ENCODE measurements around the gene NEK6. TPM values are rescaled to one million over a fixed set of nuclear protein-coding genes. Genes with fewer than 3 reads are reported as not detected.
A peak's percentile ranks its signal among the peaks of the same experiment; 100 is the strongest.

NEK6 gene
- total and polyA plus RNA-seq, 7 experiments from 2014 or later: 0.43 to 32.8 (median 2.3) TPM

DNA sequence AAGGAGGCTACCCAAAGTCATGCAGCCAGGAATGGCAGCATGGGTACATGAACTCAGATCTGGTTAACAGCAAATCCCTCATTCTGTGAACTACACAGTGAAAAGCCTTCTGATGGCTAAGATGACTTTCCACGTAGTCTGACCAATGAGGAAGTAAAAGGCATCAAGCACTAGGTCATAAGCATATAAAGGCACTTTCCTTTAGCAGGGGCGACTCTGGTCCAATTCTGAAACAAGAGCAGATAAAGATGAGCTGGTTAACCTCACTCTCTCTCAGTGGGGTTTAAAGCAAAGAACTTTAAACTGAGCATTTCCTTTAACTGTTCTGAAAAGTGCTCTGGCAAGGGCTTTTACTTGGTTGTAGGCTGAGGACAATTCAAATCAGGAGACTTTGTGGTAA, 136.4 kb downstream of the NEK6 start:
- H3K27ac Mint-ChIP-seq: peak overlapping the region in 1 of 9 donors; percentile 51
- no peak for ATAC-seq
- H3K36me3 ChIP-seq (ENCODE audit: control insufficient read depth in 2 of 3, insufficient read depth in 3 of 3, low read length in 3 of 3): peaks cover 0 to 30% (median 0%) of the 10 kb centered on the region in 3 experiments
- H3K36me3 Mint-ChIP-seq: peaks cover 0 to 34% (median 5%) of the 10 kb centered on the region in 5 donors
- H3K27me3 Mint-ChIP-seq: no peaks in the 10 kb centered on the region
- H3K9me3 Mint-ChIP-seq: no peaks in the 10 kb centered on the region
- no peaks in the 10 kb centered on the region for H3K9me3 ChIP-seq (ENCODE audit: control insufficient read depth in 2 of 3, low read length in 3 of 3)
- peaks cover 28 to 71% (median 66%) of the 10 kb centered on the region in 7 donors for H3K4me1 Mint-ChIP-seq
- CTCF ChIA-PET: no interaction called here
- no peak overlapping the region for H3K4me3 ChIP-seq (ENCODE audit: low read length)
- H3K27me3 ChIP-seq (ENCODE audit: control insufficient read depth in 2 of 2, insufficient read depth in 2 of 2, low read length in 2 of 2): no peaks in the 10 kb centered on the region
- intact Hi-C loops (cut with micrococcal nuclease): loop anchor here in 1 of 2 donors (2.0 kb wide), 1 partner anchor 267 kb away; no protein-coding TSS in a partner anchor
- POLR2A ChIA-PET: no interaction called here
- H3K4me3 Mint-ChIP-seq: no peak overlapping the region
- no peak for DNase-seq
- H3K27ac ChIP-seq (ENCODE audit: low read depth, low read length): no peak overlapping the region
- H3K4me1 ChIP-seq (ENCODE audit: control insufficient read depth in 2 of 2, insufficient read depth in 2 of 2, low read length in 2 of 2): no peaks in the 10 kb centered on the region

DNA sequence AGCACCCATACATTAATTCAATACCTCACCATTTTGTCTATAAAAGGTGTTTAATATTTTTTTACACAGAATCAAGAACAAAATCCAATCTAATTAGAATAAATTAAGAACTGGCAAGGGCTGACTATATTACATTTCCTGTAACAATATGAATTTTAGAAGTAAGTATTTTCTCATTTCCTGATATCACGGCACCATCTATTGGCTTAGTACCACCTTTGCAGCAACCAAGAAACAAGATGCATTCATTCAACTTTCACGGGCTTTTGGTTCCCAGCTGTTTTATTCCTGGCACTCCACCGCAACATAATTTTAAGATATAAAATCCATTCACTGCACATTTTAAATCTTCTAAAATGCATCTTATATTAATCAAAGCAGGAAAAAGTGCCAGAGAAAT, 136.8 kb downstream of the NEK6 start:
- Mint-ChIP-seq H3K4me1 (peaks cover 26 to 71% (median 65%) of the 10 kb centered on the region in 7 donors), H3K27me3 (no peaks in the 10 kb centered on the region), H3K4me3 (no peak overlapping the region), H3K9me3 (no peaks in the 10 kb centered on the region), H3K36me3 (peaks cover 0 to 36% (median 5%) of the 10 kb centered on the region in 5 donors), H3K27ac (no peak overlapping the region)
- Histone ChIP-seq H3K4me1 (ENCODE audit: control insufficient read depth in 2 of 2, insufficient read depth in 2 of 2, low read length in 2 of 2) (no peaks in the 10 kb centered on the region), H3K36me3 (ENCODE audit: control insufficient read depth in 2 of 3, insufficient read depth in 3 of 3, low read length in 3 of 3) (peaks cover 0 to 35% (median 0%) of the 10 kb centered on the region in 3 experiments), H3K27me3 (ENCODE audit: control insufficient read depth in 2 of 2, insufficient read depth in 2 of 2, low read length in 2 of 2) (no peaks in the 10 kb centered on the region), H3K9me3 (ENCODE audit: control insufficient read depth in 2 of 3, low read length in 3 of 3) (no peaks in the 10 kb centered on the region), H3K4me3 (ENCODE audit: low read length) (no peak overlapping the region), H3K27ac (ENCODE audit: low read depth, low read length) (no peak overlapping the region)
- no peak for DNase-seq
- ChIA-PET CTCF (no interaction called here), POLR2A (no interaction called here)
- intact Hi-C loops (cut with micrococcal nuclease): loop anchor here in 1 of 2 donors (2.0 kb wide), 1 partner anchor 268 kb away; no protein-coding TSS in a partner anchor
- ATAC-seq: no peak

DNA sequence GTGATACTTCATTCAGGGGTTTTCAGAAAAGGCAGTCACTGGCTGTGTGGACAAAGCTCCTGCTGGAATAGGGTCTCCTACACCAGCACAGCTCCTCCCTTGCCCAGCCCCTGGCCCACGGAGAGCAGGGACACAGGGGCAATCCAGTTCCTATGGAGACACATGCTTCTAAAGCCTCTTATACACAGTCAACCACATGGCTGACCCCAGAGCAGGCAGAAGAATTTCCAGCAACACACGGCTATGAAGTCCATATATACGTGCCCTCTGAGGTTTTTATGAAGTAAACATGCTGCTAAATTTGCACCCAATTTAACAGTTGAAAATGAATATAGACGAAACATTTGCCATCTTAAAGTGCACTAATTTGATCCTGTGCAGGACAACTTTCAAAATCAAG, 138.1 kb downstream of the NEK6 start:
- ATAC-seq: no peak
- Mint-ChIP-seq H3K4me1 (peaks cover 27 to 65% (median 60%) of the 10 kb centered on the region in 7 donors), H3K27ac (no peak overlapping the region), H3K9me3 (no peaks in the 10 kb centered on the region), H3K4me3 (no peak overlapping the region), H3K27me3 (no peaks in the 10 kb centered on the region), H3K36me3 (peaks cover 0 to 34% (median 5%) of the 10 kb centered on the region in 5 donors)
- Histone ChIP-seq H3K4me1 (ENCODE audit: control insufficient read depth in 2 of 2, insufficient read depth in 2 of 2, low read length in 2 of 2) (no peaks in the 10 kb centered on the region), H3K36me3 (ENCODE audit: control insufficient read depth in 2 of 3, insufficient read depth in 3 of 3, low read length in 3 of 3) (peaks cover 0 to 44% (median 4%) of the 10 kb centered on the region in 3 experiments), H3K27ac (ENCODE audit: low read depth, low read length) (no peak overlapping the region), H3K27me3 (ENCODE audit: control insufficient read depth in 2 of 2, insufficient read depth in 2 of 2, low read length in 2 of 2) (no peaks in the 10 kb centered on the region), H3K4me3 (ENCODE audit: low read length) (no peak overlapping the region), H3K9me3 (ENCODE audit: control insufficient read depth in 2 of 3, low read length in 3 of 3) (no peaks in the 10 kb centered on the region)
- ChIA-PET CTCF (no interaction called here), POLR2A (interaction anchor here (0.6 kb wide), 2 partner anchors 63 to 269 kb away, joined by 3 to 6 read pairs; no protein-coding TSS in a partner anchor)
- DNase-seq: no peak
- intact Hi-C loops (cut with micrococcal nuclease): loop anchor here in 1 of 2 donors (2.0 kb wide), 1 partner anchor 269 kb away; no protein-coding TSS in a partner anchor

DNA sequence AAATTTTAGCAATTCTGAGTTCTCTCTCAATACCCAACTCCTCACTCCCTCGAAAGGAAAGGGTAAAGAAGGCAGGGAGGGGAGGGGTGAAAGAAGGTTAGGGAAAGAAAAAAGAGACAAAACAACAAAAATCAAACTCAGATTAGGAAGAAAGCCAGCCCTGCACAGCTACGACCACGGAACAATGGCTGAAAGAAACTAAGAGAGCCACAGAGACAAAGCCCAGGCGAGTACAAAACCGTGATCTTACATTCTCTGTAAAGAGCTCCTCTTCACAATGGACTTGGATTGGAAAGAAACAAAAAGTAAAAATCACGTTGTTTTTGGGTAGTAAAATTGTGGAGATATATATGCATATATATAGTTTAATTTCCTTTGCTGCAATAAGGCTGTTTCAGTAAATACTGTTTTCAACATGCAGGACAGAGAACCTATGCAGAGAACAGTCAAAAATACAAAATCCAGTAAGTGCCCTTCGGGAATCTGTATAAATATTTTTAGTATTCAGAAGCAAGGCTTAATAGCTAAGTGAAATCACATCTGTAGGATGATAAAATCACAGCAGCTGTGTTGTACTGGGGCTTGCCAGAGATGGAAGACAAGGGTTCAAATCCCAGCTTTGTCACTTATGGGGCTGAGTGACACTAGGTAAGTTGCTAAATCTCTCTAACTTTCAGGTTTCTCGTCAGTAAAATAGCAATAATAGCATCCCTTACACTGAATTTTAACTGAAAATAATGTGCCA, 140.6 kb downstream of the NEK6 start:
- Mint-ChIP-seq H3K9me3 (peaks cover 0 to 1% (median 0%) of the 10 kb centered on the region in 11 donors), H3K4me1 (peaks cover 27 to 55% (median 50%) of the 10 kb centered on the region in 7 donors), H3K36me3 (peaks cover 0 to 30% (median 9%) of the 10 kb centered on the region in 5 donors), H3K27me3 (no peaks in the 10 kb centered on the region), H3K4me3 (no peak overlapping the region), H3K27ac (peak overlapping the region in 1 of 9 donors; percentile 56)
- DNase-seq (no peak), ATAC-seq (no peak)
- Histone ChIP-seq H3K36me3 (ENCODE audit: control insufficient read depth in 2 of 3, insufficient read depth in 3 of 3, low read length in 3 of 3) (peaks cover under 1 to 62% (median 15%) of the 10 kb centered on the region in 3 experiments), H3K9me3 (ENCODE audit: control insufficient read depth in 2 of 3, low read length in 3 of 3) (no peaks in the 10 kb centered on the region), H3K4me1 (ENCODE audit: control insufficient read depth in 2 of 2, insufficient read depth in 2 of 2, low read length in 2 of 2) (no peaks in the 10 kb centered on the region), H3K27me3 (ENCODE audit: control insufficient read depth in 2 of 2, insufficient read depth in 2 of 2, low read length in 2 of 2) (no peaks in the 10 kb centered on the region), H3K27ac (ENCODE audit: low read depth, low read length) (no peak overlapping the region), H3K4me3 (ENCODE audit: low read length) (no peak overlapping the region)
- intact Hi-C loops (cut with micrococcal nuclease): no loop called here
- ChIA-PET POLR2A (no interaction called here), CTCF (no interaction called here)

DNA sequence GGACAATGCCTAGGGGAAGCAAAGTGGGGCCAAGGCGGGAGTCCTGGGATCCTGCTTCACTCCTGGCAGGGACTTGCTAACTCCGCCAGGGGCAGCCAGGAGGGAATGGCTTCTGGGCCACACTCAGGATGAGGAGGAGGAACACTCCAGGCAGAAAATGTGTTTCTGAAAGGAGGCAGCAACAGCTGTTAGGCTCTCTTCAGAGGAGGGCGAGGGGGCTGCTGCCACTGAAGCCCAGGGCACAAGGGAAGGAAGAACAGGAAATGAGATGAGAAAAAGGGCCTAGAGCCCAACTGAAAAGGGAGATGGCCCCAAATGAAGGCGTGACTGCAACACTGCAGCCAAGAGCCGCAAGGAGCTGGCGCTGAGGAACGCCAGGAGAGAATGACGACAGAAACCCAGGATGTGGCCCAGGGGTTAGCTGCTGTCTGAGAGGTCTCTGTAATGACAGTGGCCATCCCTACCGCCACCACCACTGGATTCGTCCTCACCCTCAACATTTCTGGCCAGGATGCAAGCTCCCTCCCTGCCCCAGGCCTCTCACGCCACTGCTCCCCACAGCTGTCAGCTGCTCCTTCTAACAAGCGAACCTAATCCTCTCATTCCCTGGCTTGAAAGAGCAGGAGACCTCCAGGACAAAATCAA, 141.7 kb downstream of the NEK6 start:
- no peak for DNase-seq
- Mint-ChIP-seq H3K4me1 (peaks cover 17 to 54% (median 49%) of the 10 kb centered on the region in 7 donors), H3K9me3 (peaks cover 0 to 1% (median 0%) of the 10 kb centered on the region in 11 donors), H3K27ac (no peak overlapping the region), H3K4me3 (peak overlapping the region in 1 of 10 donors; percentile 52), H3K36me3 (peaks cover 0 to 37% (median 15%) of the 10 kb centered on the region in 5 donors), H3K27me3 (no peaks in the 10 kb centered on the region)
- no peaks in the 10 kb centered on the region for H3K4me1 ChIP-seq (ENCODE audit: control insufficient read depth in 2 of 2, insufficient read depth in 2 of 2, low read length in 2 of 2)
- POLR2A ChIA-PET: no interaction called here
- H3K36me3 ChIP-seq (ENCODE audit: control insufficient read depth in 2 of 3, insufficient read depth in 3 of 3, low read length in 3 of 3): peaks cover 6 to 65% (median 15%) of the 10 kb centered on the region in 3 experiments
- H3K27ac ChIP-seq (ENCODE audit: low read depth, low read length): no peak overlapping the region
- H3K9me3 ChIP-seq (ENCODE audit: control insufficient read depth in 2 of 3, low read length in 3 of 3): no peaks in the 10 kb centered on the region
- no peak for ATAC-seq
- intact Hi-C loops (cut with micrococcal nuclease): no loop called here
- no peaks in the 10 kb centered on the region for H3K27me3 ChIP-seq (ENCODE audit: control insufficient read depth in 2 of 2, insufficient read depth in 2 of 2, low read length in 2 of 2)
- no peak overlapping the region for H3K4me3 ChIP-seq (ENCODE audit: low read length)
- CTCF ChIA-PET: no interaction called here

DNA sequence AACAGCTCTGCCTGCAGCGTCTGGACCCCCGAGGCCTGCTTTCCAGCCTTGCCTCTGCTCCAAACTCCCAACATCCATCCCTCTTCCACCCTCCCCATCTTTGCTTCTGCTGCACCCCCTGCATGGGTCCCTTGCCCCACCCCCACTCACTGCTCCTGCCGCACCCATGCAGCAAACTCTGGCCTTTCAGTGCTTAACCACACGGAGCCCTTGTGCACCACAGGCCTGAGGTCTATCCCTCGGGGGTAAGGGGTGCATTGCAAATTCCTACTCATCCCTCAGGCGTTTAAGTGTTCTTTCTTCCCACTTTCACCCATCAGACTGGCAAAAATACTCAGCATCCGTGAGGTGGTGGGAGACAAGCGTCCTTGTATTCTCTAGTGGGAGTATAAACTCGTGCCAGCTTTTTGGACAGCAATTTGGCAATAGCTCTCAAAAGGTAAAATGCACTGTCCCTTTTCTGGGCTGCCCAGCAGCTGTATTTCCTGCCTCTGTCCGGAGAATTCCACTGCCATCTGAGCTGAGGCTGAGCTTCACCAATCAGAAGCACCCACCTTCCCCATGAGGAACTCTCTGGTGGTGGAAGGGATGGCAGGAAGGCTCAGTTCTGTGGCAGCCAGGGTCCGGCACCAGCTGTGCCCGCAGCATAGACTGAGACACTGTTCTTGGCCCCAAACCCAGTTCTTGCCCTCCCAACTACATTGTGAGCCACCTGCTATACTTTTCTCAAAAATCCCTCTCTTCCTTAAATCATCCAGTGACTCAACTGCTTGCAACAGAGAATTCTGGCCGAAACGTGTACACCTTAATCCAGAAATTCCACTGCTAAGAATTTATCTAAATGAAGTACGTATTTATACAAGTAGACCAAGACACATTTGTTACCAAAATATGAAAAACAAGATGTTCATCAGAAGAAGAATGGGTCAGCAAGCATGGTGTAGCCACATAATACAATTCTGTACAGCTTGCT, 142.5 kb downstream of the NEK6 start:
- ChIA-PET POLR2A (no interaction called here), CTCF (interaction anchor here (0.6 kb wide), 1 partner anchor 1827 kb away, joined by 3 read pairs; no protein-coding TSS in a partner anchor)
- Histone ChIP-seq H3K27me3 (ENCODE audit: control insufficient read depth in 2 of 2, insufficient read depth in 2 of 2, low read length in 2 of 2) (no peaks in the 10 kb centered on the region), H3K27ac (ENCODE audit: low read depth, low read length) (no peak overlapping the region), H3K9me3 (ENCODE audit: control insufficient read depth in 2 of 3, low read length in 3 of 3) (no peaks in the 10 kb centered on the region), H3K4me3 (ENCODE audit: low read length) (no peak overlapping the region), H3K4me1 (ENCODE audit: control insufficient read depth in 2 of 2, insufficient read depth in 2 of 2, low read length in 2 of 2) (no peaks in the 10 kb centered on the region), H3K36me3 (ENCODE audit: control insufficient read depth in 2 of 3, insufficient read depth in 3 of 3, low read length in 3 of 3) (peaks cover 6 to 69% (median 18%) of the 10 kb centered on the region in 3 experiments)
- Mint-ChIP-seq H3K27ac (peak overlapping the region in 1 of 9 donors; percentile 62), H3K36me3 (peaks cover 4 to 38% (median 19%) of the 10 kb centered on the region in 5 donors), H3K9me3 (peaks cover 0 to 1% (median 0%) of the 10 kb centered on the region in 11 donors), H3K27me3 (no peaks in the 10 kb centered on the region), H3K4me3 (no peak overlapping the region), H3K4me1 (peaks cover 11 to 51% (median 41%) of the 10 kb centered on the region in 7 donors)
- DNase-seq (no peak), ATAC-seq (no peak)
- intact Hi-C loops (cut with micrococcal nuclease): no loop called here
